ENCODE data around the gene MMP24OS. TPM values are rescaled to one million over a fixed set of nuclear protein-coding genes. Genes with fewer than 3 reads are reported as not detected.

Gene MMP24OS
- total RNA-seq, 1 experiment from 2014 or later, result 42.3 TPM

DNA sequence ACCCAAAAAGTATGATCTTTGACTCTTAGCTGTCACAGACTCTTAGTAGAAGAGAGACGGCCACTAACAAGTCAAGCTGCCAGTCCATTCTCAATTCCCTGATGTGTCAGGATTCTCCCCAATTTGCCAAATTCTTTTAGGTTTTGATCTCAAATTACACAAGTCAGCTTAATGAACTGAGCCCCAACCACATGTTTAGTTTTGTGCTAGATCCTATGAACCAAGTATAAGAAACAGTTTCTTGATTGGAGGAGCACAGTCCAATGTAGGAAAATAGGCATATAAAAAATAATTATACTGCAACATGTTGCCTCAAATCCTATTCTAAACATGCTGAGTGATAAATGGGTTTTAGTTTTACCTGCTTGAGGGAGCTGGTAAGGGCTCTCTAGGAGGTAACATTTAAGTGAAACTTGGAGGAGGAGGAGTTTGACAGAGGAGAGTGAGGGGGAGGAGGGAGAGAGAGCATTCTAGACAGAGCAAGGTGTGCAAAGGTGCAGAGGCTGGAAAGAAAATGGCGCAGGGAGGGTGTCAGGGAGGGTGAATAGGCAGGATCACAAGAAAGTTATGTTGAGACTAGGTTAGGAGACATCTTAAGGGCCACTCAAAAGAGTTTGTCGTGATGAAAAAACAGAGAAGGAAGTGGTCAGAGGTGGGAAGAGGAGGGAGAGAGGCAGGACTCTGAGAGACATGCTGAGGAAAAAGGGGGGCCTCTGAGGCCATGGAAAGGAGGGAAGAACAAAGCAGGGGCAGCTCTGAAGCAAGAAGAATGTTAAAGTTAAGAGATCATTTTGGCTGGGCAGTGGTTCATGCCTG is 37.1 kb upstream of the MMP24OS start:
- POLR2A ChIA-PET, result no interaction called here
- H3K4me3 Mint-ChIP-seq (ENCODE audit: unreplicated experiment), result no peak overlapping the region
- peak overlapping the region; percentile 24 for H3K27ac Mint-ChIP-seq (ENCODE audit: unreplicated experiment)
- DNase-seq, result no peak
- BruUV-seq (replicated peaks), result no TSS peak
- H3K9me3 ChIP-seq, result no peaks in the 10 kb centered on the region
- H3K36me3 Mint-ChIP-seq (ENCODE audit: insufficient read depth, unreplicated experiment), result peaks cover 22% of the 10 kb centered on the region
- intact Hi-C loops (cut with micrococcal nuclease; ENCODE audit: unreplicated experiment), result no loop called here
- H3K27me3 Mint-ChIP-seq (ENCODE audit: insufficient read depth, unreplicated experiment), result no peaks in the 10 kb centered on the region
- H3K4me1 Mint-ChIP-seq (ENCODE audit: low read depth, unreplicated experiment), result peaks cover 55% of the 10 kb centered on the region
- H3K9me3 Mint-ChIP-seq (ENCODE audit: unreplicated experiment), result no peaks in the 10 kb centered on the region
- TF ChIP-seq, protein P1, sequence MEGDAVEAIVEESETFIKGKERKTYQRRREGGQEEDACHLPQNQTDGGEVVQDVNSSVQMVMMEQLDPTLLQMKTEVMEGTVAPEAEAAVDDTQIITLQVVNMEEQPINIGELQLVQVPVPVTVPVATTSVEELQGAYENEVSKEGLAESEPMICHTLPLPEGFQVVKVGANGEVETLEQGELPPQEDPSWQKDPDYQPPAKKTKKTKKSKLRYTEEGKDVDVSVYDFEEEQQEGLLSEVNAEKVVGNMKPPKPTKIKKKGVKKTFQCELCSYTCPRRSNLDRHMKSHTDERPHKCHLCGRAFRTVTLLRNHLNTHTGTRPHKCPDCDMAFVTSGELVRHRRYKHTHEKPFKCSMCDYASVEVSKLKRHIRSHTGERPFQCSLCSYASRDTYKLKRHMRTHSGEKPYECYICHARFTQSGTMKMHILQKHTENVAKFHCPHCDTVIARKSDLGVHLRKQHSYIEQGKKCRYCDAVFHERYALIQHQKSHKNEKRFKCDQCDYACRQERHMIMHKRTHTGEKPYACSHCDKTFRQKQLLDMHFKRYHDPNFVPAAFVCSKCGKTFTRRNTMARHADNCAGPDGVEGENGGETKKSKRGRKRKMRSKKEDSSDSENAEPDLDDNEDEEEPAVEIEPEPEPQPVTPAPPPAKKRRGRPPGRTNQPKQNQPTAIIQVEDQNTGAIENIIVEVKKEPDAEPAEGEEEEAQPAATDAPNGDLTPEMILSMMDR (IDR thresholded peaks at IDR 0.05; ENCODE audit: insufficient read depth in 1 of 2, low read depth in 1 of 2, low read length in 1 of 2, severe bottlenecking in 1 of 2, unreplicated experiment in 1 of 2), result no peak
- no peak overlapping the region for H3K4me3 ChIP-seq (ENCODE audit: low read depth, low read length)
- H3K4me1 ChIP-seq, result peaks cover 54% of the 10 kb centered on the region
- H3K27me3 ChIP-seq (replicated peaks; ENCODE audit: control insufficient read depth, insufficient read depth, low read length), result no peaks in the 10 kb centered on the region
- H3K36me3 ChIP-seq (ENCODE audit: control insufficient read depth, insufficient read depth, low read length), result peaks cover 1% of the 10 kb centered on the region; the same call in 1 of the 2 replicates
- CTCF ChIA-PET, result interaction anchor here (0.7 to 1.8 kb wide), 2 partner anchors 15 to 20 kb away, joined by 3 to 7 read pairs; no protein-coding TSS in a partner anchor

DNA sequence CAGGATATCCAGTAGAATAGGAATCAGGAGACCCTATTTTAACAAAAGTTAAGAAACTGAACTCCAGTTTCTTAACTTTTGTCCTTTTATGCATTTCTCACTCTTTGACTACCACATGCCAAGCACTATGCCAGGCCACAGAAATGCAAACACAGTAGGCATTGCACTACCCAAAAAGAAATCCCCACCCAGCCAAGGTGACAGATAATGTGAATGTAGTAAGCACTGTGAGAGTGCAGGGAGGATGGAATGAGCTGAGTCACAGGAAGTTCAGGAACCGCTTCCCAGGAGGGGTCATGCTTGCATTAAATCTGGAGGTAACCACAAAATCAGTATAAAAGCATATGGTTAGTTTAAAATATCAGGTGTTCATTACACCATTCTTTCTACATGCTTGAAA is 34.4 kb upstream of the MMP24OS start:
- Histone ChIP-seq H3K9me3 (no peaks in the 10 kb centered on the region), H3K27me3 (replicated peaks; ENCODE audit: control insufficient read depth, insufficient read depth, low read length) (no peaks in the 10 kb centered on the region), H3K4me3 (ENCODE audit: low read depth, low read length) (no peak overlapping the region), H3K4me1 (peaks cover 32% of the 10 kb centered on the region), H3K36me3 (ENCODE audit: control insufficient read depth, insufficient read depth, low read length) (peaks cover 3% of the 10 kb centered on the region; the same call in 1 of the 2 replicates)
- BruUV-seq (replicated peaks), result no TSS peak
- Mint-ChIP-seq H3K36me3 (ENCODE audit: insufficient read depth, unreplicated experiment) (peaks cover 27% of the 10 kb centered on the region), H3K9me3 (ENCODE audit: unreplicated experiment) (no peaks in the 10 kb centered on the region), H3K27me3 (ENCODE audit: insufficient read depth, unreplicated experiment) (no peaks in the 10 kb centered on the region), H3K4me1 (ENCODE audit: low read depth, unreplicated experiment) (peaks cover 35% of the 10 kb centered on the region), H3K27ac (ENCODE audit: unreplicated experiment) (no peak overlapping the region), H3K4me3 (ENCODE audit: unreplicated experiment) (no peak overlapping the region)
- intact Hi-C loops (cut with micrococcal nuclease; ENCODE audit: unreplicated experiment), result no loop called here
- CTCF ChIA-PET, result interaction anchor here (0.7 kb wide), 1 partner anchor 15 kb away, joined by 5 read pairs; no protein-coding TSS in a partner anchor
- TF ChIP-seq, protein P1 (IDR thresholded peaks at IDR 0.05; ENCODE audit: insufficient read depth in 1 of 2, low read depth in 1 of 2, low read length in 1 of 2, severe bottlenecking in 1 of 2, unreplicated experiment in 1 of 2), result no peak
- POLR2A ChIA-PET, result no interaction called here
- DNase-seq, result no peak

DNA sequence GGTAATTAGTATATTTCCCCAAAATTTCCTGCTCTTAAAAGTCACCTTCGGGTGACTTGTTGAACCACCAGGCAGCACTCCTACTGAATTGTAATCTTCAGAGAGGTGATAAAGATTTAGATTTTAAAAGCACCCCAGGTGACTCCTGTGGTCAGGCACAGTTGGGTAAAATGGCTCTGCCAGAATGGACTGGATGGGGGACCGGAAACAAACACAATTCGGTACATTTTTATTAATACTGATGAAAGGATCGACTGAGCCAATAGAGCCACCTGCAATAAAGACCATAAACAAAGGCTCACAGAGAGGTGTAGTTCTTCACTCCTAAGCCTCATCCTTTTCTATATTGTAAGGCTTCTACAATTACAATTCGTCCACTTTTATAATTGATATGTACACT is 33.9 kb upstream of the MMP24OS start:
- peaks cover 40% of the 10 kb centered on the region for H3K4me1 Mint-ChIP-seq (ENCODE audit: low read depth, unreplicated experiment)

More for the DNA sequence above, 33.9 kb upstream of the MMP24OS start:
- Histone ChIP-seq H3K4me1 (peaks cover 37% of the 10 kb centered on the region), H3K27me3 (replicated peaks; ENCODE audit: control insufficient read depth, insufficient read depth, low read length) (no peaks in the 10 kb centered on the region), H3K4me3 (ENCODE audit: low read depth, low read length) (no peak overlapping the region), H3K9me3 (no peaks in the 10 kb centered on the region), H3K36me3 (ENCODE audit: control insufficient read depth, insufficient read depth, low read length) (peaks cover 3% of the 10 kb centered on the region; the same call in 1 of the 2 replicates)
- no peak for DNase-seq
- TF ChIP-seq, protein P1 (IDR thresholded peaks at IDR 0.05; ENCODE audit: insufficient read depth in 1 of 2, low read depth in 1 of 2, low read length in 1 of 2, severe bottlenecking in 1 of 2, unreplicated experiment in 1 of 2), result no peak
- no peaks in the 10 kb centered on the region for H3K9me3 Mint-ChIP-seq (ENCODE audit: unreplicated experiment)
- CTCF ChIA-PET, result no interaction called here
- no peak overlapping the region for H3K4me3 Mint-ChIP-seq (ENCODE audit: unreplicated experiment)
- no peaks in the 10 kb centered on the region for H3K27me3 Mint-ChIP-seq (ENCODE audit: insufficient read depth, unreplicated experiment)
- POLR2A ChIA-PET, result no interaction called here
- no peak overlapping the region for H3K27ac Mint-ChIP-seq (ENCODE audit: unreplicated experiment)
- peaks cover 32% of the 10 kb centered on the region for H3K36me3 Mint-ChIP-seq (ENCODE audit: insufficient read depth, unreplicated experiment)
- no TSS peak for BruUV-seq (replicated peaks)
- intact Hi-C loops (cut with micrococcal nuclease; ENCODE audit: unreplicated experiment), result no loop called here
